Measurements from ENCODE around the gene BLNK.

The BLNK gene

DNA sequence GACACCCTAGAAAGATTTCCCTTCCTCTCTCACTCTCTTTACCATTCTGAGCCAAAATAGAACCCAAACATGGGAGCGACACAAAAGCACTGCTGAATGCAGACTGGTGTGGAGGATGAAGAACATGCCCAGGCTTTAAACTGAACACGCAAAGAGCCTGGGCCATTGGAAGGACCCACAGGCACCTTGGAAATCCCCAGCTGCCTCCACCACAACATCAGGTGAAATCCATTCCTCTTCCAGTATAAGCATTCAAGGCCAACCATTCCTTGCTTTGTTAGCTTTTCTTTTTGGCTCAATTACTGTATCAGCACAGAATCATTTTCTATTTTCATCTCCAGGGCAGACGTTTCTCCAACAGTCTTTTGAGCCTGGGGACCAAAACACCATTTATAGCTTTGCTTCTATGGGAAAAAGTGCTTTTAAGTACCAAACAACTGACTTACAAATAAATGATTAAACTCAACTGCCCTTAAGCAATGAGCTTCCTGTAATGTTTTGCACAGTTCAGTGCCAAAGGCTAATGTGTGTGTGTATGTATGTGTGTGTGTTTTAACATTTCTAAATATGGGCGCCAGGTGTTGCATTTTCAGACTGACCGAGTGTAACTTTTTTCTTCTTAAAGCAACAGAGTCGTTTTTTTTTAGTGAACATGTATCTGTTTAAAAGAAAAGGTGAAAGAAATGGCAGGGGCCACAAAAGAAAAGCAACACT lies 16.2 kb upstream of the BLNK start:
- DNase-seq, result no peak

DNA sequence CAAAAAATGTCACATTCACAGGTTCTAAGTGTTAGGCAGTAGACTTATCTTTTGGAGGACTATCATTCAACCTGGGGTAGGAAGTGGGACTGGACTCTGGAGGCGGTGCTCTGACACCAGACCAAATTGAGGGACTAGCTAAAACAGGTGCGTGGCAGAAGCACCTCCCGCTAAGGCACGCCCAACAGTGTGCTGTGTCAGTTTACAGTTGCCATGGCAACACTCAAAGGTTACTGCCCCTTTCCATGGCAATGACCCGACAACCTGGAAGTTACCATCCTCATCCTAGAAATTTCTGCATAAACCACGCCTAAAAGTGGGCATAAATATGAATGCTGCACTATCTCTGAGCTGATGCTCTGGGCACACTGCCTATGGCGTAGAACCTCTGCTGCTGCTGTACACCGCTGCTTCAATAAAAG lies 14.0 kb upstream of the BLNK start:
- DNase-seq, result no peak

GRCh38 chr10:96283756-96284155 lies 12.4 kb upstream of the BLNK start:
- no peak for DNase-seq

DNA sequence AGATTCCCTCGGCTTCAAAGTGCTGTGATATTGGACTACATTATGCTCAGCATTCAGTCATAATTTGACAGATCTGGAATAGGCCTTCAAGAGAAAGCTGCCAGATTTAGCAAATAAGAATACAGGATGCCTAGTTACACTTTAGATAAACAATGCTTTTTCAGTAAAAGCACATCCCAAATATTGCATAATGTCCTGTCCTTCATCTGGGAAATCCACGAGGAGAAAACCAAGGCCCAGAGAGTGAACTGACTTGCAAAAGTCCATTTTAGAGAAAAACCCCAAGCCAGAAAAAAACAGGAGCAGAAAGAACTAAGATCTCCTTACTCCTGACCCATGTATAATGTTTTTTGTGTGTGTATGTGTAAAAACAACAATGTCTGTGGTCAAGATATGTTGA lies 12.0 kb upstream of the BLNK start:
- DNase-seq, result no peak

DNA sequence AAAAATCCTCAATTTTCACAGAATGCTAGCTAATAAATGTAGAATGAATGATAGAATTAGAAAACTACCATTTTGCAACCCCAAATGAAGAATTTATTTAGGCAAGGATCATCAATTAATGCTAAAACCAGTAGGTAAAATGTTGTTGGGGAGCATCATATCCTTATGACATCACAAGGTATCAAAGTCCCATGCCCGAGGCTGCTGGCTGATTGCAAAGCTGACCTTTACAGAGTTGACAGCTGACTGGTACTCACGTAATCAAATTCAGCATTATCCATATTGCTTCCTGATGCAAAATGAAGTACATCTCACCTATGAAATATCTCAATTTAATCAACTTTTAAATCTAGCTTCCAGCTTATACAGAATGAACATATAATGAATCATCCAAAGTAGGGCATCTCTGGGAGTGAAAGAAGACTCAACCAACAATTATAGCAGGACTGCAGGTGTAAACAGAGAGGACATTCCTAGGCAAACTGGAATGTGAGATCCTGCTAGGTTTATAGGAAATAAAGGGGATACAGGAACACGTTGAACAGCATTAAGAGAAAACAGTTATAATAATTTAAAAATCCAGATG lies 10.2 kb upstream of the BLNK start:
- no peak for DNase-seq

DNA sequence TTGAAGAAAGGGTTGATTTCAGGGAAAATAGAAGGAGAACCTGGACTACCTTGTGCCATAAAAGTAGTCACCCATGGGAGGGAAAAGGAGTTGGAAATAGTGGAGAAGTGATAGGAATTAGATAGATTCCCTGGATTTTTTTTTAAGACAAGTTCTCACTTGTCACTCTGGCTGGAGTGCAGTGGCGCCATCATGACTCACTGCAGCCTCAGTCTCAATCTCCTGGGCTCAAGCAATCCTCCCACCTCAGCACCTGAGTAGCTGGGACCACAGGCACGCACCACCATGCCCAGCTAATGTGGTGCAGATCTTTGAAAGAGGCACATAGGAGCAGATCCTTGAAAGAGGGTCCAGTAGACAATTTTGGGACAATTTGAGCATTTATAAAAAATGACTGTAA lies 9.5 kb upstream of the BLNK start:
- DNase-seq, result no peak

GRCh38 chr10:96279191-96279641 lies 7.8 kb upstream of the BLNK start:
- DNase-seq, result no peak

GRCh38 chr10:96276831-96277230 lies 5.5 kb upstream of the BLNK start:
- DNase-seq, result no peak

DNA sequence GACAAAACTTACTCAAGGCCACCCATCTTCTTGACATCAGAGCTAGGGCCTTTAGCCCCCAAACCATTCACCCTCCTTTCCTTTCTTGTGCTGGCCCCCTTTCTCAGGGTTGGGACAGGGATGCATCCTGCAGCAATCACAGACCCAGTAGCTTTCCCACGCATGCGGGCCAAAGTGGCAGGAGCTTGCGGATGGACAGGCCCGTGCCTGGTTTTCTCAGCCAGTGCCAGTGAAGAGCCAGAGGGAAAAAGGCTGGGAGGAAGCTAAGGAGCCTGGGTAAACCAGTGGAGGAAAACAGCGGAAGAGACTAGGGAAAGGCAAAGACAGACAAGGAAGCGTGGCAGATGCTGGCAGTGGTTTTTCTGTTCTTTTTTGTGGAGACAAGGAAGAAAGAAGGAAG lies 5.1 kb upstream of the BLNK start:
- no peak for DNase-seq

GRCh38 chr10:96275685-96276418 lies 4.5 kb upstream of the BLNK start:
- no peak for DNase-seq

DNA sequence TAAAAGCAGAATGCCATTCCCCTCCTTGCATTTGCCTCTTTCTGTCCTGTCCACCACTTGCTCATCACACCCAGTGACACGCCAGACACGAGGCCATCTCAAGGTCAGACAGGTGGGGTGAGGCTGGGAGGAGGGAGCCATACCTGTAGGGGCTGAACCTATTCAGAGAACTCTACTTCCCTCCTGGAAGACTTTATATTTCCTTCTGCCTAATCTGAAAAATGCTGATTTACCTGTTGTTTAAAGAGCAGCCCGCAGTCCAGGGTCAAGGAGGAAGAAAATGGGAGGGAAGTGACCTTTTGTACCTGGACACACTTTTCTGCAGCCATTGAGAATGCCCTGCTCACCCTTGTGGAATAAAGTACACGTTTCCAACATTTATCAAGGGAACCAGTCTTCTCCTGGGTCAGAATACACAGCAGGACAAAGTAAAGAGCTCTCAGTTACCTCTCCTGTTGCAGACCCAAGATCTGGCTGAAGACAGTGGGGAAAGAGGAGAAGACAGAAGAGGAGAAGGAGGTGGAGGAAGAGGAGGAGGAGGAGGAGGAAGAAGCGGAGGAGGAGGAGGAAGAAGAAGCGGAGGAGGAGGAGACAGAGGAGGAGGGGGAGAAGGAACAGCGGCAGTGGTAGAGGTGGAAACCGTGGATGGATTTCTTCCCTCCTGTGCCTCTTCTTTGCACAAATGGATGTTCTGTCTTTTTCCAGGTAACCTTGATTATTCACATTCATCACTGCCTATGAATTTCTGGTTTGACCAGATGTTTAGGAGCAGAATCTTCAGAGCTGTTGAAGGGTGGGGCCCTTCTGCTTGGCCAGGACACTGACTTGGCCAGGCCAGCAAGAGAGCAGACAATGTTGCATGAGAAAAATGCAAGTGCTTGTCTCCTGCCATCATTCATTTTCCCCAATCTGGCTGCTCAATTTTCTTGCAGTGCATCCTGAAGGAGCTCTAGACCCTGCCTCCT lies 1.2 kb upstream of the BLNK start:
- no peak for DNase-seq

- DNase-seq, result no peak
Observed at GRCh38 chr10:96270571-96270970, 798 bp downstream of the BLNK start.

DNA sequence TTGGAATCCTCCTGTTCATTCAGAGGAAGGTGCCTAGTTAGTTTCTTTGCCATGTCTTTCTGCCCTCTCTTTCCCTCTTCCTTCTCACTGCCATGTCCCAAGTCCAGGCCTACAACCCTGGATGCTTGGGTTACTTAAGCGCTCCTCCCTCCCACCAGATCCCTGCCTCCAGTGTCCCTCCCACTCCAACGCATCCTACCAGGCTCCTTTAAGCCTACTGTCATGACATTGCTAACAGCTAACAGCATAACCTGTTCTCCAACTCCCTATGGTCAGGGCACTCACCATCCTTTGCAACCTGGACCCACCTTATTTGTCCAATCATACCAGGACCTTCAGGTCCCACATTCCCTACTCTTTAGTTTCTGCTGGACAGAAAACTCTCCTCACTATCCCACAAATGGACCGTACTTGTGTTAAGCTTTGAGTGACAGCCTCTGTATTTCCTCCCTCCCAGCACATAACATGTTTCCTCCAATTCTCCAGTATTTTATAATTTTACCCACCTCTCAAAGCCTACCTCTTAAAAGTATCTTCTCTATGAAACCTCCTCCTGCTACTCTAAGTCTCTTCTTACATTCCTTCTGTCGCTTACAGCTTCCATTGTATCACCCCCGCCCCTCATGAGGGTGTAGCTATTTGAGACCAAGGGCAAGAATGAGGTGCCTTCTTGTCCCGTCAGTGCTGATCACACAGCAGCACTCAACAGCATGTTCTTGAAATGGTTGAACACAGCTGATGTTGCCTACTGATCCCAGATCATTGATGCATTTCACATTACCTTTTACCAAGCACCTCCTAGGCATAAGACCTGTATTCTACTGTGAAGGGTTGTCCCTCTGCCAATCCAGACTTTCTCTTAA lies 1.7 kb downstream of the BLNK start:
- no peak for DNase-seq

DNA sequence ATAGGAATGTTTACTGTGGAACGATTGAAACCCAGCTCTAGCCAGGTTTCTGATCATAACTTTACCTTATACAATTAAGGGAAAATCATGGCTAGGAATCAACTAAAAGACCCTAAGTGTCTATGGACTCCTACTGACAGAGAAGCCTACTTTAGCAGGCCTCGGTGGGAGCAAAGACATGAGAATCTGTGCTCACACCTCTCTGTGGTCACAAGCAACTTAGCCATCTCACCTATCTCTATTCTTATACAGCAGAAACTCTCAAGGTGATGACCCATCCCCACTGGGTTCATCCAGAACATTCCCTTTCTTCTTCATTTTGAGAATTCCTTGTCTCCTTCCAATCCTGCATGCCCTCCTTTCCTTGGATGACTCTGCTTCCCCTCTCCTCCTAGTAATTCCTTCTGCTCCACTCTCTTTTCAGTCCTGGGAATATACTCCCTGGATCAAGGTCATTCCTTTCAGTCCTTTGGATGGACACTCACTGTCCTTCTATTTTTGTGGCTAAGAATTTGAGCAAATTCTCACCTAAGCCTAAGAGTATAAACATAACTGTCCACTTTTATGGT lies 2.9 kb downstream of the BLNK start:
- no peak for DNase-seq

DNA sequence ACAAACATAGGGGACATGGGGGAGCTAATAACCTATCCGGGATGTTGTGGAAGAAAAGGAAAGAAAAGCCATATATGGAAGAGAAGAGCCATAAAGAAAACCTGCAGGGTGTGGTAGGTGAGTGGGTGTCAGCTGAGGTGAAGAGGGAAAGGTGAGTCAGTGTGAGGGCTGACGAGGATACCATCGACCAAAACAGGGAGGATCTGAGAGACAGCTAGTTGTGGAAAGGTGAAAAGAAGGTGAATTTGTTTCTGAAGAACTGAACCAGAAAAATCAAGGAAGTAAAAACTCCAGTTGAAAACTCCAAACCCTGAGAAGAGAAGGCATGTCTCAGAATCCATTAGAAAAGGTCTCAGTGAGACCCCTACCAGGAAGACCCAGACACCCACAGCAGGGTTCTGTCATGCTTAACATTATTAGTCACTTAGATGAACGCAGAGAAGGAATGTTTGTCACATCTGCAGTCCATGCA lies 4.1 kb downstream of the BLNK start:
- DNase-seq, result no peak

GRCh38 chr10:96266118-96266770 lies 5.1 kb downstream of the BLNK start:
- DNase-seq, result no peak

GRCh38 chr10:96264938-96265337 lies 6.4 kb downstream of the BLNK start:
- no peak for DNase-seq

DNA sequence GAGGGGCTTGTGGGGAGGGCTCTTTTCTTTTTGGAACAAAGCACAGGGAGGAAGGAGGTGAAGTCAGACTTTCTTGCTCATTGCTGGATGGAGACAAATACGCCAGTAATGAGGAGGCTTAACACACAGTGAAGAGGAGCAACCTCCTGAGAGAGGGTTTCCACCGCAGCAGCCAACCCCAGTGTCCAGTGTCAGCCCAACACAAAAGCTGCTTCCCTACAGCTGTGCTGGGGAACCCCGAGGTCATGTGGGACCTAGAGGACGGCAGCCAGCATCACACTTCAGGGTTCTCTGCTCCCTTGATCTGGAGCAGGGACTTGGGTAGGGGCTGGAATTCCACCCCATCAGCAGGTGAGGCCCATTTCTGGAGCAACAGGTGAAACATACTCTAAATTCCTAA lies 7.7 kb downstream of the BLNK start:
- DNase-seq, result no peak

DNA sequence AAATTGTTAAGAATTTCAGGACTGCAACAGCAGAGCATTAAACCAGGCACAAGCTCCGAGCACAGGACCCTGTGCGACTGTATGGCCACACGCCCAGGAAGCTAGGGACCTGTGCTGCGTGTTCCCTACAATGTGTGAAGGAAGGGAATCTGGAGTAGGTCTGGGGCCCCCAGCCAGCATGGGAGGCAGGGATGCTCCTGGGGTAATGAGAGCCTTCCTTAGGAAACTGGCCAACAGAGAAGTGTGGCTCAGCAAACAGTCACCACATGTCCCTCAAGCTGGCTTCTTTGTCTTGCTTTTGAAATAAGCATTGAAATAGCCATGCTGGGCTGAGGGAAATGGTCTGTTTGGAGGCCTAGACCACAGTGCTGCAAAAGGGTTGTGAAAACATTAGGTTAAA lies 8.2 kb downstream of the BLNK start:
- DNase-seq, result no peak

GRCh38 chr10:96261930-96262329 lies 9.4 kb downstream of the BLNK start:
- no peak for DNase-seq

DNA sequence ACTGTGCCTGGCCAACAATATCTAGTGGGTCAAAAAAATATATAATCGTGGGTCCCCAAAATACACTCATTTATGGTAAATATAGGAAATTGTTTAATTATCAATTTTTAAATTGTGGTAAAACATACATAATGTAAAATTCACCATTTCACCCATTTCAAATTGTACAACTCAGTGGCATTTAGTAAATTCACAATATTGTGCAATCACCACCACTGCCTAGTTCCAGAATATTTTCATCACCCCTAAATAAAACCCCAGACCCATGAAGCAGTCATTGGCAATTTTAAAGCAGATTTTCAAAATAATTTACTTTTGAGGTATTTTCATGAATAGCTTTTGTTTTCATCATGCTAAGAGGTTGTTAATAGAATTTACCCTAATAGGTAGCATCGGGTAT lies 10.2 kb downstream of the BLNK start:
- DNase-seq, result no peak

Data from stimulated activated CD4-positive, alpha-beta T cell treated with anti-CD3 and anti-CD28 coated beads, Interleukin-1b, Interleukin-23, amount 100 ng/mL, for 48 hours (primary cell).